ENCODE measurements around the gene CDAN1. TPM values are rescaled to one million over a fixed set of nuclear protein-coding genes. Genes with fewer than 3 reads are reported as not detected.

CDAN1 gene
- total RNA-seq, 2 donors from 2014 or later, result 5.1 to 6.6 TPM

GRCh38 chr15:42736178-42736792 is 643 bp downstream of the CDAN1 start:
- peak; percentile 53 to 62 for ATAC-seq
- intact Hi-C loops (cut with DNase I), result no loop called here
- peak; percentile 36 for DNase-seq

GRCh38 chr15:42735382-42736165 is 1.4 kb downstream of the CDAN1 start:
- intact Hi-C loops (cut with DNase I), result no loop called here
- DNase-seq (no peak), ATAC-seq (no peak)

GRCh38 chr15:42734076-42734672 is 2.8 kb downstream of the CDAN1 start:
- no peak for ATAC-seq
- intact Hi-C loops (cut with DNase I), result no loop called here
- no peak for DNase-seq

GRCh38 chr15:42733027-42733426 is 3.9 kb downstream of the CDAN1 start:
- intact Hi-C loops (cut with DNase I), result no loop called here
- DNase-seq, result no peak
- ATAC-seq, result no peak

- intact Hi-C loops (cut with DNase I), result no loop called here
- no peak for DNase-seq
- ATAC-seq, result no peak
These were observed 4.7 kb downstream of the CDAN1 start for GRCh38 chr15:42732095-42732827.

- intact Hi-C loops (cut with DNase I), result no loop called here
- ATAC-seq, result no peak
- no peak for DNase-seq
These were observed 5.5 kb downstream of the CDAN1 start for GRCh38 chr15:42731461-42731860.

GRCh38 chr15:42730536-42730935 is 6.4 kb downstream of the CDAN1 start:
- DNase-seq (no peak), ATAC-seq (no peak)
- intact Hi-C loops (cut with DNase I), result no loop called here

- intact Hi-C loops (cut with DNase I), result no loop called here
- DNase-seq (no peak), ATAC-seq (no peak)
These were observed 6.8 kb downstream of the CDAN1 start for GRCh38 chr15:42730135-42730534.

GRCh38 chr15:42729409-42729808 is 7.5 kb downstream of the CDAN1 start:
- ATAC-seq, result no peak
- DNase-seq, result no peak
- intact Hi-C loops (cut with DNase I), result no loop called here

GRCh38 chr15:42728972-42729371 is 8.0 kb downstream of the CDAN1 start:
- ATAC-seq (no peak), DNase-seq (no peak)
- intact Hi-C loops (cut with DNase I), result no loop called here

- no peak for ATAC-seq
- intact Hi-C loops (cut with DNase I), result no loop called here
- DNase-seq, result no peak
These were observed 8.4 kb downstream of the CDAN1 start for GRCh38 chr15:42728560-42728959.

GRCh38 chr15:42727750-42728381 is 9.1 kb downstream of the CDAN1 start:
- DNase-seq (no peak), ATAC-seq (peak in 1 of 2 donors; percentile 10)
- intact Hi-C loops (cut with DNase I), result no loop called here

- ATAC-seq (no peak), DNase-seq (no peak)
- intact Hi-C loops (cut with DNase I), result no loop called here
These were observed 10.8 kb downstream of the CDAN1 start for GRCh38 chr15:42726114-42726513.

- DNase-seq, result no peak
- intact Hi-C loops (cut with DNase I), result no loop called here
- ATAC-seq, result no peak
These were observed 11.5 kb downstream of the CDAN1 start for GRCh38 chr15:42725331-42725903.

- ATAC-seq (no peak), DNase-seq (no peak)
- intact Hi-C loops (cut with DNase I), result no loop called here
These were observed 12.7 kb downstream of the CDAN1 start for GRCh38 chr15:42724276-42724675.

- DNase-seq (no peak), ATAC-seq (no peak)
- intact Hi-C loops (cut with DNase I), result no loop called here
These were observed 13.9 kb downstream of the CDAN1 start for GRCh38 chr15:42723068-42723467.

- intact Hi-C loops (cut with DNase I), result no loop called here
- ATAC-seq, result no peak
- no peak for DNase-seq
These were observed 15.0 kb downstream of the CDAN1 start for GRCh38 chr15:42721916-42722315.

GRCh38 chr15:42721016-42721415 is 15.9 kb downstream of the CDAN1 start:
- DNase-seq (no peak), ATAC-seq (no peak)
- intact Hi-C loops (cut with DNase I), result no loop called here

GRCh38 chr15:42720071-42720470 is 16.9 kb downstream of the CDAN1 start:
- ATAC-seq (no peak), DNase-seq (no peak)
- intact Hi-C loops (cut with DNase I), result no loop called here
